NT2/D1 (cell line): ENCODE data around the gene ZNF341.

Experiments used
- DNase-seq: peaks from one replicate; pipeline ENCODE4 v3.0.0-alpha.2; 2011; ENCODE audit warnings: low read depth, low spot score
- H3K27me3 ChIP-seq: 2 replicates; pipeline ENCODE4 v1.6.0; 2011; ENCODE audit warnings: mild to moderate bottlenecking; ENCODE audit not compliant: insufficient read length, insufficient read depth
- H3K36me3 ChIP-seq: 2 replicates; pipeline ENCODE4 v1.6.1; 2011; ENCODE audit warnings: mild to moderate bottlenecking, low read length, mixed read lengths; ENCODE audit not compliant: insufficient read depth, insufficient read length
- H3K4me1 ChIP-seq: 2 replicates; pipeline ENCODE4 v1.5.1; 2011; ENCODE audit not compliant: insufficient read depth, insufficient read length
- H3K4me3 ChIP-seq: 2 replicates; pipeline ENCODE4 v1.5.1; 2011; ENCODE audit warnings: low read depth; ENCODE audit not compliant: insufficient read length
- H3K9ac ChIP-seq: 2 replicates; pipeline ENCODE4 v1.6.0; 2011; ENCODE audit warnings: low read depth; ENCODE audit not compliant: insufficient read length
- H3K9me3 ChIP-seq: 2 replicates; pipeline ENCODE4 v1.5.1; 2011; ENCODE audit warnings: mild to moderate bottlenecking, low read length; ENCODE audit not compliant: insufficient read depth
- SUZ12 ChIP-seq: IDR thresholded peaks from 2 replicates; pipeline ENCODE4 v1.6.1; 2011; ENCODE audit not compliant: insufficient read length, insufficient read depth; ENCODE audit errors: extremely low read depth
- YY1 ChIP-seq: IDR thresholded peaks from 2 replicates; pipeline ENCODE4 v1.6.1; 2011; ENCODE audit not compliant: insufficient read length, insufficient read depth
- ZNF274 ChIP-seq: IDR thresholded peaks from 2 replicates; pipeline ENCODE4 v1.6.1; 2011; ENCODE audit warnings: mild to moderate bottlenecking, low read depth, low read length

ZNF341 gene

GRCh38 chr20:33736962-33737361 lies 5.2 kb downstream of the ZNF341 start:
- Histone ChIP-seq H3K27me3 (no peaks in the 10 kb centered on the region), H3K4me1 (peaks cover 5% of the 10 kb centered on the region), H3K9me3 (peaks cover 24% of the 10 kb centered on the region), H3K36me3 (no peaks in the 10 kb centered on the region), H3K9ac (no peak overlapping the region), H3K4me3 (no peak overlapping the region)
- no peak for DNase-seq
- TF ChIP-seq YY1 (no peak), ZNF274 (no peak), SUZ12 (no peak)

DNA sequence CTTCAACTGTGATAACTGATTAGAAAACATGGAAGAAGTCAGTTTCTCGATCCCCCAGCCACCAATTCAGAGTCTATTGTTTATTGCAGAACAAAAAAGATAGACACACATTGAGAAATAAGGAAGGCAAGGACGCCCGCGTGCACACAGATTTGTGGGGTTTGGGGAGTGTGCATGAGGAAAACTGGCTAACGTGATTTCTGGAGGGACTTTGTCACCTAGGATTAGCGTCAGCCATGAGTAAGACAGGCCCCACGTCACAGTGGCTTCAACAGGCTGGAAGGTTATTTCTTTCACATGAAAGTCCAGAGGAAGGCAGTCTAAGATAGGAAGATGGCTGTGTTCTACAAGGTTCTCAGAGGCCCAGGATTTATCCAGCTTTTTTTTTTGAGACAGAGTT lies 7.7 kb downstream of the ZNF341 start:
- TF ChIP-seq SUZ12 (no peak), YY1 (no peak), ZNF274 (no peak)

GRCh38 chr20:33740189-33740588 lies 8.4 kb downstream of the ZNF341 start:
- DNase-seq, result no peak
- TF ChIP-seq ZNF274 (no peak), YY1 (no peak), SUZ12 (no peak)
- H3K9me3 ChIP-seq, result peaks cover 24% of the 10 kb centered on the region
- H3K27me3 ChIP-seq, result no peaks in the 10 kb centered on the region
- H3K9ac ChIP-seq, result no peak overlapping the region
- no peak overlapping the region for H3K4me3 ChIP-seq
- peaks cover 5% of the 10 kb centered on the region for H3K4me1 ChIP-seq
- no peaks in the 10 kb centered on the region for H3K36me3 ChIP-seq

More for the DNA sequence above, 7.7 kb downstream of the ZNF341 start:
- Histone ChIP-seq H3K27me3 (no peaks in the 10 kb centered on the region), H3K4me1 (peaks cover 5% of the 10 kb centered on the region), H3K36me3 (no peaks in the 10 kb centered on the region), H3K4me3 (no peak overlapping the region), H3K9me3 (peaks cover 24% of the 10 kb centered on the region), H3K9ac (no peak overlapping the region)
- DNase-seq, result no peak

- no peaks in the 10 kb centered on the region for H3K27me3 ChIP-seq
- TF ChIP-seq SUZ12 (no peak), YY1 (no peak), ZNF274 (no peak)
- H3K9ac ChIP-seq, result no peak overlapping the region
- H3K4me3 ChIP-seq, result no peak overlapping the region
- DNase-seq, result no peak
- no peaks in the 10 kb centered on the region for H3K9me3 ChIP-seq
- H3K36me3 ChIP-seq, result peaks cover 5% of the 10 kb centered on the region
- H3K4me1 ChIP-seq, result peaks cover 5% of the 10 kb centered on the region
Observed at GRCh38 chr20:33744181-33744580, 12.4 kb downstream of the ZNF341 start.

GRCh38 chr20:33744773-33745385 lies 13.1 kb downstream of the ZNF341 start:
- Histone ChIP-seq H3K9ac (no peak overlapping the region), H3K4me3 (no peak overlapping the region), H3K4me1 (peaks cover 5% of the 10 kb centered on the region), H3K27me3 (no peaks in the 10 kb centered on the region), H3K9me3 (no peaks in the 10 kb centered on the region), H3K36me3 (peaks cover 5% of the 10 kb centered on the region)
- DNase-seq, result no peak
- TF ChIP-seq SUZ12 (no peak), YY1 (no peak), ZNF274 (no peak)

DNA sequence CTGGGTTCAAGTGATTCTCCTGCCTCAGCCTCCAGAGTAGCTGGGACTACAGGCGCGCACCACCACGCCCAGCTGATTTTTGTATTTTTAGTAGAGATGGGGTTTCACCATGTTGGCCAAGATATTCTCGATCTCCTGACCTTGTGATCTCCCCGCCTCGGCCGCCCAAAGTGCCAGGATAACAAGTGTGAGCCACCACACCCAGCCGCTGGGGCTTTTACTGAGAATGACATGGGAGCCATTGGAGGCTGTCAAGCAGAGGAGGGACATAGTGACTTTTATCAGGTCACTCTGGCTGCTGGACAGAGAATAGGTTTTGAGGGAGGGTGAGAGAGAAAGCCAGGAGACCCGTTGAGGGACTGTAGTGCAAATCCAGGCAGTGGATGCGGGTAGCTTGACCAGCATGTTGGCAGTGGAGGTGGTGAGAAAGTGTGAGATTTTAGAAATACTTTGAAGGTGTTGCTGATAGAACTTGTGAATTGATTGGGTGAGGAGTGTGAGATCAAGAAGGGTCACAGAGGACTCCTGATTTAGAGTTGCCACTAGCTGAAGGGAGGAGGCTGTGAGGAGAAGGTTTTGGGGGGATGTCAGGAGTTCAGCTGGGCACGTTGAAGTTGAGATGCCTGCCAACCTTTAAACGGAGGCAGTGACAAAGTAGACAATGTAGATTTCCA lies 14.7 kb downstream of the ZNF341 start:
- H3K4me1 ChIP-seq, result no peaks in the 10 kb centered on the region
- no peaks in the 10 kb centered on the region for H3K27me3 ChIP-seq
- no peaks in the 10 kb centered on the region for H3K9me3 ChIP-seq
- H3K9ac ChIP-seq, result no peak overlapping the region
- TF ChIP-seq ZNF274, result no peak
- no peak for TF ChIP-seq YY1
- TF ChIP-seq SUZ12, result no peak
- H3K36me3 ChIP-seq, result peaks cover 5% of the 10 kb centered on the region
- no peak for DNase-seq
- H3K4me3 ChIP-seq, result no peak overlapping the region

DNA sequence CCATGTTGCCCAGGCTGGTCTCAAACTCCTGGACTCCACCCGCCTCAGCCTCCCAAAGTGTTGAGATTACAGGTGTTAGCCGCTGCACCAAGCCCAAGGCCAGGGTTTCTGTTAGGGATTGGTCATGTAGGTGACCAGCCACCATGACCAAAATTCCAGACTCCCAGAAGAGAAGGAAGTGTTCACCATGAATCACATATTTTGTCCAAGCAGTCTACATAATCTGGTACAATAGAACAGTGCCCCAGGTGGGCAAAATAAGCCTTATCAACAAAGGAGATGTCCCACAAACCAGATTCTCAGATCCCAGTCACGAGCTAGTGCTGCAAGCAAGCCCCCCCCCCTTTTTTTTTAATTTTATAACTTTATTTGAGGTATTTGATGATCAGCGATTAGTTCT lies 20.0 kb downstream of the ZNF341 start:
- no peaks in the 10 kb centered on the region for H3K9me3 ChIP-seq
- no peak overlapping the region for H3K9ac ChIP-seq
- no peaks in the 10 kb centered on the region for H3K4me1 ChIP-seq
- H3K4me3 ChIP-seq, result no peak overlapping the region
- H3K27me3 ChIP-seq, result no peaks in the 10 kb centered on the region
- H3K36me3 ChIP-seq, result peaks cover 16% of the 10 kb centered on the region
- no peak for DNase-seq
- no peak for TF ChIP-seq YY1
- TF ChIP-seq ZNF274, result no peak
- no peak for TF ChIP-seq SUZ12
